ENCODE measurements around the gene PDGFC.

Gene PDGFC

GRCh38 chr4:156865451-156865850 is 106.1 kb downstream of the PDGFC start:
- no peaks in the 10 kb centered on the region for H3K27me3 ChIP-seq
- H3K36me3 ChIP-seq: no peaks in the 10 kb centered on the region
- TF ChIP-seq CTCF (IDR thresholded peaks at IDR 0.05): no peak
- H3K9me3 ChIP-seq: no peaks in the 10 kb centered on the region
- no peak overlapping the region for H3K27ac ChIP-seq
- no peak for DNase-seq
- intact Hi-C loops (cut with DNase I; ENCODE audit: low total_unique reads): no loop called here
- peaks cover 0 to 7% (median 0%) of the 10 kb centered on the region in 4 donors for H3K4me1 ChIP-seq
- no peak overlapping the region for H3K4me3 ChIP-seq

DNA sequence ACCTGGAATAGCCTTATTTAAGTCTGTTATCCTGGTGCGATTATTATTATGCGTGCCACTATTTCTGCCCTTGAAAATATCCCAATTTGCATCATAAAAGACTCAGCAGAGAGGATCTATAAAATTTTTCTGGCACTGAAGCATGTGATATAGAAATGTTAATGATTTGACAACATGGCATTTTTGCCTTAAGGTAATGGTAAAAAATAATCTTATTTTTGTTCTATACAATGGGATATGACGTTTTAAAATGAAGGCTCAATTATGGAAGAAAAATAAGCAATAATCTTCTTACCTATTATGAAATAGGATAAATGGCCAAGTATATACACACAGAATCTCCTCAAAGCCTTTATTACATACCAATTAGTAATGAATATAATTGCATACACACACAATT is 113.5 kb downstream of the PDGFC start:
- Histone ChIP-seq H3K4me1 (no peaks in the 10 kb centered on the region), H3K9me3 (no peaks in the 10 kb centered on the region), H3K27me3 (no peaks in the 10 kb centered on the region), H3K27ac (no peak overlapping the region), H3K4me3 (no peak overlapping the region), H3K36me3 (no peaks in the 10 kb centered on the region)
- TF ChIP-seq CTCF (IDR thresholded peaks at IDR 0.05): no peak
- intact Hi-C loops (cut with DNase I; ENCODE audit: low total_unique reads): no loop called here
- DNase-seq: no peak

DNA sequence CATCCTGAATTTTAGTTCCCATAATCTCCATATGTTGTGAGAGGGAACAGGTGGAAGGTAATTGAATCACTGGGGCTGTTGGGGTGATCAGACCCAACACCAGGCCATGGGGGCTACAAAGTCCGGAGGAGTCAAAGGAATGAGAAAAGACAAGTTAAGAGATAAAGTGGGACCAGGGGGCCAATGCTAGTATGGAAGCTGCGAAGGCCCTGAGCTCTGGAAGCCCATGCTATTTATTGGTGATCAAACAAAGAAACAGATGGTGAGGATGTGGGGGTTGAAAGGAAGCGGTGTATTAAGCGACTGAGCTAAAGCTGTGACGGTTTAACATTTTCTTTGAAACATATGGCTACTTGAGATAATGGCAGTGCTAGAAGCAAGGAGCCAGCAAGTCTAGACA is 132.8 kb downstream of the PDGFC start:
- no peak for TF ChIP-seq CTCF (IDR thresholded peaks at IDR 0.05)
- Histone ChIP-seq H3K27ac (peak overlapping the region in 1 of 2 donors; percentile 69), H3K9me3 (peaks cover 0 to 14% (median 14%) of the 10 kb centered on the region in 3 donors), H3K36me3 (peaks cover 0 to 11% (median 0%) of the 10 kb centered on the region in 3 donors), H3K4me3 (no peak overlapping the region), H3K27me3 (no peaks in the 10 kb centered on the region), H3K4me1 (peaks cover 0 to 82% (median 5%) of the 10 kb centered on the region in 4 donors)
- DNase-seq: no peak
- intact Hi-C loops (cut with DNase I; ENCODE audit: low total_unique reads): loop anchor here (10.0 kb wide), 1 partner anchor 64 kb away; no protein-coding TSS in a partner anchor

DNA sequence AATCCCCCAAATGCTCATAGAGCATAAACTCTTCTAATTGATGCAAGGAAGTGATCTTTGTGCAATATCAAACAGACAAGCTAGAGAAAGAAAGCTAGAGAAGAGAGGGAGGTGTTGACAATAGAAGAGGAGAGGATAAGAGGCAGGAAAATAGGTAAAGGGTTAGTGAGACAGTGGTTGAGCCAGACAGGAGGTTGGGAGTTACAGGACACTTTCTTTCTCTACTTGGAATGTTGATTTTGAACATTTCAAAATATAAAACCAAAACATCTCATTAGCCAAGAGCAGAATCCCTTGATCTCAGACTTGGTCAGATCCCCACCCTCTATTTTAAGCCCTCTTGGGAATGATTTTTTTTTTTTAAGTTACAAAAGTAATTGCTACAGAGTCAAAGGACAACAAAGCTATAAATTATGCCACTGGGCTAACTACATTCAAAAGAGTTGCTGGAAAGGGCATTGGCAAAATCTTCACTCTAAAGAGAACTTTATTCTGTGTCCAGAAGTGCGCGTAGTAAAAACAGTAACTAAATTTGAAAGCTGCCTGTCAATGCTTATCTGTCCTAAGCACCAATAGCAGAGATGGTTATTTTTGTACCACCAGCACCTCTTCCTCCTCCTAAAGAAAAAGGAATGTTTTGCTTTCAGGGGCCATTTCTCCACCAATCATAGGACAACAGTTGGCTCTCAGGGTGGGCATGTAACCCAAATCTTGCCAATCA is 133.8 kb downstream of the PDGFC start:
- no peak overlapping the region for H3K4me3 ChIP-seq
- no peak for DNase-seq
- H3K27ac ChIP-seq: peak overlapping the region; percentile 60 to 69
- no peak for TF ChIP-seq CTCF (IDR thresholded peaks at IDR 0.05)
- peaks cover 0 to 11% (median 0%) of the 10 kb centered on the region in 3 donors for H3K36me3 ChIP-seq
- H3K9me3 ChIP-seq: peaks cover 0 to 14% (median 14%) of the 10 kb centered on the region in 3 donors
- no peaks in the 10 kb centered on the region for H3K27me3 ChIP-seq
- intact Hi-C loops (cut with DNase I; ENCODE audit: low total_unique reads): loop anchor here (10.0 kb wide), 1 partner anchor 63 kb away; no protein-coding TSS in a partner anchor
- peaks cover 0 to 73% (median 4%) of the 10 kb centered on the region in 4 donors for H3K4me1 ChIP-seq

DNA sequence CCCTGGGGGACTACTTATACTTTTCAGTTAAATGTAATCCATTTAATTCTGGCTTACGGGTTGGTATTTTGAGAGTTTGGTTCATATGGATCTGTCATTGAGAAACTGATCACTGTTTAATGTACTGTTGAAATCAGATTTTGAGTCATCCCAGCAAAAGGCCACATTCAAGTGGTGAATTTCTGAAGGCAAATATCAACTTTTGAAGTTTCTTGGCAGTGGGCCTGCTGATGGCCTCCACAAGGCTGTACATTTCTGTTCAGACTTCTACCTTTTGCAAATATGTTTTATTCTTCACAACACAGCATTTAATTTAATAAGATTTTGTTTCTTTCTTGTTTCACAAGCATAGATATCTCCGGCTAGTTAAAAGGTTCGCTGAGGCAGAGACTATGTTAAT is 138.7 kb downstream of the PDGFC start:
- intact Hi-C loops (cut with DNase I; ENCODE audit: low total_unique reads): loop anchor here (10.0 kb wide), 1 partner anchor 58 kb away; no protein-coding TSS in a partner anchor
- no peak for DNase-seq
- H3K27me3 ChIP-seq: no peaks in the 10 kb centered on the region
- peaks cover 0 to under 1% (median 0%) of the 10 kb centered on the region in 3 donors for H3K9me3 ChIP-seq
- H3K27ac ChIP-seq: no peak overlapping the region
- no peak for TF ChIP-seq CTCF (IDR thresholded peaks at IDR 0.05)
- H3K4me3 ChIP-seq: no peak overlapping the region
- no peaks in the 10 kb centered on the region for H3K36me3 ChIP-seq
- peaks cover 0 to 66% (median 9%) of the 10 kb centered on the region in 4 donors for H3K4me1 ChIP-seq
